ENCODE results near the gene GASK1A.

GRCh38 chr3:43053291-43053690, 74.2 kb downstream of the GASK1A start:
- no peak for TF ChIP-seq ZFP30 (CRISPR knock-in tag; IDR thresholded peaks at IDR 0.05)
- TF ChIP-seq ESRRG (CRISPR knock-in tag; IDR thresholded peaks at IDR 0.05) = no peak
- no peak for TF ChIP-seq BACH2 (CRISPR knock-in tag; IDR thresholded peaks at IDR 0.05; ENCODE audit: borderline replicate concordance)
- no peak for TF ChIP-seq CREB5 (CRISPR knock-in tag; IDR thresholded peaks at IDR 0.05; ENCODE audit: low read depth)
- TF ChIP-seq OSR1 (CRISPR knock-in tag; IDR thresholded peaks at IDR 0.05) = no peak
- no peak for TF ChIP-seq ZFP3 (CRISPR knock-in tag; IDR thresholded peaks at IDR 0.05)
- TF ChIP-seq POU6F1 (CRISPR knock-in tag; IDR thresholded peaks at IDR 0.05; ENCODE audit: borderline replicate concordance, low read depth) = no peak

All from SK-N-SH treated with all-trans-retinoic acid at 6 μM for 48 hours (cell line).